K562 (cell line): ENCODE data around the gene CCDC90B. TPM values are rescaled to one million over a fixed set of nuclear protein-coding genes. Genes with fewer than 3 reads are reported as not detected.

Source experiments
- BDP1 ChIP-seq: IDR thresholded peaks from 3 replicates; pipeline ENCODE4 v1.6.1; 2011; ENCODE audit not compliant: insufficient read length, insufficient read depth
- ERF ChIP-seq: fragments of 450-650 bp; formaldehyde crosslinking; IDR thresholded peaks from 2 replicates; pipeline ENCODE4 v1.4.0; 2020; ENCODE audit warnings: mild to moderate bottlenecking, mixed read lengths
- HNRNPUL1 ChIP-seq: fragments of 200-400 bp; formaldehyde crosslinking; IDR thresholded peaks from 2 replicates; pipeline ENCODE4 v1.6.1; 2017; ENCODE audit warnings: low read length
- HOMEZ ChIP-seq: fragments of 250-450 bp; sonication (Bioruptor Pico); IDR thresholded peaks from 2 replicates; pipeline ENCODE4 v1.4.0; 2020; ENCODE audit warnings: mild to moderate bottlenecking, moderate library complexity
- IRF1 ChIP-seq: sonication (generic); formaldehyde crosslinking; IDR thresholded peaks from 2 replicates; pipeline ENCODE4 v1.8.0; 2022; ENCODE audit warnings: missing genetic modification reagents, mild to moderate bottlenecking, borderline replicate concordance
- KDM4B ChIP-seq, 2 experiments: fragments of 450-650 bp in 1 of 2; sonication (generic) in 1 of 2; IDR thresholded peaks; 2 replicates each; pipeline ENCODE4 v1.6.1; 2016 to 2017; ENCODE audit warnings: borderline replicate concordance in 2 of 2, antibody characterized with exemption in 1 of 2, low read depth in 1 of 2, mild to moderate bottlenecking in 1 of 2
- KLF6 ChIP-seq: fragments of 250-450 bp; sonication (Bioruptor Pico); IDR thresholded peaks from 2 replicates; pipeline ENCODE4 v1.4.0; 2020; ENCODE audit warnings: mild to moderate bottlenecking, moderate library complexity, borderline replicate concordance
- RBFOX2 ChIP-seq: fragments of 200-400 bp; formaldehyde crosslinking; IDR thresholded peaks from 2 replicates; pipeline ENCODE4 v1.6.1; 2017; ENCODE audit warnings: low read depth, mild to moderate bottlenecking, low read length, moderate library complexity
- XRCC3 ChIP-seq: fragments of 450-650 bp; IDR thresholded peaks from 2 replicates; pipeline ENCODE4 v1.6.1; 2017; ENCODE audit warnings: mild to moderate bottlenecking, moderate library complexity
- YY1 ChIP-seq, 3 experiments: IDR thresholded peaks; 2 replicates each; pipeline ENCODE4 v1.6.1; 2011; ENCODE audit warnings: low read length in 2 of 3, mild to moderate bottlenecking in 2 of 3, moderate library complexity in 2 of 3, borderline replicate concordance in 1 of 3, control low read depth in 1 of 3, low read depth in 1 of 3; ENCODE audit not compliant: insufficient read depth in 3 of 3, insufficient replicate concordance in 2 of 3, control insufficient read depth in 1 of 3, insufficient read length in 1 of 3; ENCODE audit errors: extremely low read depth in 1 of 3
- ZNF277 ChIP-seq: fragments of 250-450 bp; sonication (Bioruptor Pico); IDR thresholded peaks from 2 replicates; pipeline ENCODE4 v1.8.0; 2022; ENCODE audit warnings: inconsistent platforms, mild to moderate bottlenecking, moderate library complexity, borderline replicate concordance
- ZNF384 ChIP-seq: IDR thresholded peaks from 2 replicates; pipeline ENCODE4 v1.6.1; 2012; ENCODE audit warnings: low read depth, low read length, improper control_type of control experiment
- polyA plus RNA-seq, 8 experiments: library from polyadenylated mRNA; depleted of rRNA in 4 of 8; stranded (reverse) in 5 of 8; unstranded in 3 of 8; fragments of >200 nt; fragmentation: Nextera tagmentation in 2 of 8; fragmentation: Illumina TruSeq in 1 of 8; extraction: Ambion mirVana in 2 of 8; extraction: Trizol in 1 of 8; gene quantifications; 2 replicates each; pipeline versions ENCODE4 v1.2.1 to v1.2.3, GENCODE V29; 2011 to 2014; ENCODE audit warnings: inconsistent platforms in 1 of 8, missing spikeins in 1 of 8
- total RNA-seq, 7 experiments: library from RNA; depleted of rRNA in 6 of 7; stranded (reverse); fragments of >200 nt in 6 of 7; fragmentation: Illumina TruSeq in 2 of 7; extraction: Trizol in 2 of 7; gene quantifications; 2 replicates each; pipeline versions ENCODE4 v1.2.1 to v1.2.3, GENCODE V29; 2011 to 2021; ENCODE audit warnings: low replicate concordance in 1 of 7
- TF ChIP-seq, protein P1 (sequence below): fragments of 250-450 bp; sonication (Bioruptor Pico); IDR thresholded peaks from 2 replicates; pipeline ENCODE4 v1.9.0; 2021; ENCODE audit warnings: mild to moderate bottlenecking, inconsistent platforms

Gene CCDC90B
- total and polyA plus RNA-seq, 9 of the 15 experiments (the other 6 are each of a cell fraction or from before 2014, with no cell fraction given): 26.6 to 63.6 (median 51.8) TPM

GRCh38 chr11:83285771-83286528 lies at the start of gene CCDC90B (continued):
- TF ChIP-seq ZNF277 (CRISPR knock-in tag) (no peak), IRF1 (CRISPR knock-in tag) (no peak), HOMEZ (no peak), KLF6 (CRISPR knock-in tag) (peak; percentile 75; the same call in 1 of the 2 replicates), XRCC3 (no peak), ZNF384 (no peak; the same call in 1 of the 2 replicates), RBFOX2 (peak; percentile 99), YY1 (IDR thresholded peaks at IDR 0.05; ENCODE audit: borderline replicate concordance in 1 of 3, control insufficient read depth in 1 of 3, extremely low read depth in 1 of 3, insufficient read depth in 3 of 3, insufficient read length in 1 of 3, insufficient replicate concordance in 2 of 3, low read depth in 1 of 3, low read length in 2 of 3) (peak; percentile 92 to 98 (median 98)), KDM4B (IDR thresholded peaks at IDR 0.05; ENCODE audit: borderline replicate concordance in 2 of 2, low read depth in 1 of 2) (peak in 1 of 2 experiments; percentile 79; a peak in 1 of 4 replicates), BDP1 (no peak), HNRNPUL1 (no peak), ERF (CRISPR knock-in tag) (peak; percentile 86; the same call in 1 of the 2 replicates)
- TF ChIP-seq, protein P1, sequence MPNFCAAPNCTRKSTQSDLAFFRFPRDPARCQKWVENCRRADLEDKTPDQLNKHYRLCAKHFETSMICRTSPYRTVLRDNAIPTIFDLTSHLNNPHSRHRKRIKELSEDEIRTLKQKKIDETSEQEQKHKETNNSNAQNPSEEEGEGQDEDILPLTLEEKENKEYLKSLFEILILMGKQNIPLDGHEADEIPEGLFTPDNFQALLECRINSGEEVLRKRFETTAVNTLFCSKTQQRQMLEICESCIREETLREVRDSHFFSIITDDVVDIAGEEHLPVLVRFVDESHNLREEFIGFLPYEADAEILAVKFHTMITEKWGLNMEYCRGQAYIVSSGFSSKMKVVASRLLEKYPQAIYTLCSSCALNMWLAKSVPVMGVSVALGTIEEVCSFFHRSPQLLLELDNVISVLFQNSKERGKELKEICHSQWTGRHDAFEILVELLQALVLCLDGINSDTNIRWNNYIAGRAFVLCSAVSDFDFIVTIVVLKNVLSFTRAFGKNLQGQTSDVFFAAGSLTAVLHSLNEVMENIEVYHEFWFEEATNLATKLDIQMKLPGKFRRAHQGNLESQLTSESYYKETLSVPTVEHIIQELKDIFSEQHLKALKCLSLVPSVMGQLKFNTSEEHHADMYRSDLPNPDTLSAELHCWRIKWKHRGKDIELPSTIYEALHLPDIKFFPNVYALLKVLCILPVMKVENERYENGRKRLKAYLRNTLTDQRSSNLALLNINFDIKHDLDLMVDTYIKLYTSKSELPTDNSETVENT (CRISPR knock-in tag): peak; percentile 98
